HFF-Myc (cell line): Measurements from ENCODE around the gene TBC1D25.
A peak's percentile ranks its signal among the peaks of the same experiment; 100 is the strongest.

ENCODE experiments used
- DNase-seq: peaks from one replicate; pipeline ENCODE4 v3.0.0-alpha.2; 2011; ENCODE audit warnings: low read depth; ENCODE audit errors: extremely low read depth
- H3K4me3 ChIP-seq: replicated peaks from 2 replicates; pipeline ENCODE4 v1.5.1; 2011; ENCODE audit warnings: low read depth, mild to moderate bottlenecking, control low read depth, low read length
- TF ChIP-seq, protein P1 (sequence below): IDR thresholded peaks from 2 replicates; pipeline ENCODE4 v1.5.1; 2012; ENCODE audit warnings: mild to moderate bottlenecking, low read depth, low read length, control low read depth; ENCODE audit errors: missing control alignments

The TBC1D25 gene

DNA sequence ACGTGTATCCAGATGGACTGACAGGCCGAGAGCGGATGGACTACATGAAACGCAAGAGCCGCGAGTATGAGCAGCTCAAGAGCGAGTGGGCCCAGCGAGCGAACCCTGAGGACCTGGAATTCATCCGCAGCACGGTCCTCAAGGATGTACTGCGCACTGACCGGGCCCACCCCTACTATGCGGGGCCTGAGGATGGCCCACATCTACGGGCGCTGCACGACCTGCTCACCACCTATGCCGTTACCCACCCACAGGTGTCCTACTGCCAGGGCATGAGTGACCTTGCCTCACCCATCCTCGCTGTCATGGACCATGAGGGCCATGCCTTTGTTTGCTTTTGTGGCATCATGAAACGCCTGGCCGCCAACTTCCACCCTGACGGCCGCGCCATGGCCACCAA, 20.1 kb downstream of the TBC1D25 start:
- TF ChIP-seq, protein P1, sequence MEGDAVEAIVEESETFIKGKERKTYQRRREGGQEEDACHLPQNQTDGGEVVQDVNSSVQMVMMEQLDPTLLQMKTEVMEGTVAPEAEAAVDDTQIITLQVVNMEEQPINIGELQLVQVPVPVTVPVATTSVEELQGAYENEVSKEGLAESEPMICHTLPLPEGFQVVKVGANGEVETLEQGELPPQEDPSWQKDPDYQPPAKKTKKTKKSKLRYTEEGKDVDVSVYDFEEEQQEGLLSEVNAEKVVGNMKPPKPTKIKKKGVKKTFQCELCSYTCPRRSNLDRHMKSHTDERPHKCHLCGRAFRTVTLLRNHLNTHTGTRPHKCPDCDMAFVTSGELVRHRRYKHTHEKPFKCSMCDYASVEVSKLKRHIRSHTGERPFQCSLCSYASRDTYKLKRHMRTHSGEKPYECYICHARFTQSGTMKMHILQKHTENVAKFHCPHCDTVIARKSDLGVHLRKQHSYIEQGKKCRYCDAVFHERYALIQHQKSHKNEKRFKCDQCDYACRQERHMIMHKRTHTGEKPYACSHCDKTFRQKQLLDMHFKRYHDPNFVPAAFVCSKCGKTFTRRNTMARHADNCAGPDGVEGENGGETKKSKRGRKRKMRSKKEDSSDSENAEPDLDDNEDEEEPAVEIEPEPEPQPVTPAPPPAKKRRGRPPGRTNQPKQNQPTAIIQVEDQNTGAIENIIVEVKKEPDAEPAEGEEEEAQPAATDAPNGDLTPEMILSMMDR = no peak
- no peak for DNase-seq
- H3K4me3 ChIP-seq = no peak overlapping the region

DNA sequence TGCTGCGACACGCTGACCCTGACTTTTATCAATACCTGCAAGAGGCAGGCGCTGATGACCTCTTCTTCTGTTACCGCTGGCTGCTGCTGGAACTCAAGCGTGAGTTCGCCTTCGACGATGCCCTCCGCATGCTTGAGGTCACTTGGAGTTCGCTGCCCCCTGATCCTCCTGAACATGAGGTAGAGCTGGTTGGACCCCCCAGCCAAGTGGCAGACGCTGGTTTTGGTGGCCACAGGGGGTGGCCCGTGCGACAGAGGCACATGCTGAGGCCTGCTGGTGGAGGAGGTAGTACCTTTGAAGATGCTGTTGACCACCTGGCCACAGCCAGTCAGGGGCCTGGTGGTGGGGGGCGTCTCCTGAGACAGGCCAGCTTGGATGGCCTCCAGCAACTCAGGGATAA, 20.5 kb downstream of the TBC1D25 start:
- no peak overlapping the region for H3K4me3 ChIP-seq

DNA sequence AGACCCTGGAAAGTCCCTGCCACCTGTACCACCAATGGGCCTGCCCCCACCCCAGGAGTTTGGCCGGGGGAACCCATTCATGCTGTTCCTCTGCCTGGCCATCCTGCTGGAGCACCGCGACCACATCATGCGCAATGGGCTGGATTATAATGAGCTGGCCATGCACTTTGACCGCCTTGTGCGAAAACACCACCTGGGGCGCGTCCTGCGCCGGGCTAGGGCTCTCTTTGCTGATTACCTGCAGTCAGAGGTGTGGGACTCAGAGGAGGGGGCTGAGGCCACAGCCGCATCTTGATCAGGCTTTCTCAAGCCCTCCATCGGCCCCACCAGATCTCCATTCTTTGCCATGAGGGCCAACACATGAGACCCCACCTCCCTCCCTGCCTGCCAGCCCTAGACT, 21.2 kb downstream of the TBC1D25 start:
- TF ChIP-seq, protein P1 = no peak
- H3K4me3 ChIP-seq = no peak overlapping the region
- no peak for DNase-seq

More for the DNA sequence above, 20.5 kb downstream of the TBC1D25 start:
- TF ChIP-seq, protein P1 = no peak
- DNase-seq = no peak

DNA sequence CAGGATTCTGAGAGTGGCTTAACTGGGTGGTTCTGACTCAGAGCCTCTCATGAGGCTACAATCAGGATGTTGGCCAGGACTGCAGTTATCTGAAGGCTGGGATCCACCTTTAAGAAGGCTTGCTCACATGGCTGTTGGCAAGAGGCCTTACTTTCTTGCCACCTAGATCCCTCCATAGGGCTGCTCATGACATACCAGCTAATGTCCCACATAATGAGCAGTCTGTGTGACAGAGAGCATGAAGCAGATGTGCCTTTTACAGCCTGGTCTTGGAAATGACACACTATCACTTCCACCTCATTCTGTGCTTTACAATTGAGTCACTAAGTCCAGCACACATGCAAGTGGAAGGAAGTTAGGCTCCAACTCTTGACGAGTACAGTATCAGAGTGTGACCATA, 30.4 kb downstream of the TBC1D25 start:
- TF ChIP-seq, protein P1 = no peak
- no peak for DNase-seq
- no peak overlapping the region for H3K4me3 ChIP-seq

DNA sequence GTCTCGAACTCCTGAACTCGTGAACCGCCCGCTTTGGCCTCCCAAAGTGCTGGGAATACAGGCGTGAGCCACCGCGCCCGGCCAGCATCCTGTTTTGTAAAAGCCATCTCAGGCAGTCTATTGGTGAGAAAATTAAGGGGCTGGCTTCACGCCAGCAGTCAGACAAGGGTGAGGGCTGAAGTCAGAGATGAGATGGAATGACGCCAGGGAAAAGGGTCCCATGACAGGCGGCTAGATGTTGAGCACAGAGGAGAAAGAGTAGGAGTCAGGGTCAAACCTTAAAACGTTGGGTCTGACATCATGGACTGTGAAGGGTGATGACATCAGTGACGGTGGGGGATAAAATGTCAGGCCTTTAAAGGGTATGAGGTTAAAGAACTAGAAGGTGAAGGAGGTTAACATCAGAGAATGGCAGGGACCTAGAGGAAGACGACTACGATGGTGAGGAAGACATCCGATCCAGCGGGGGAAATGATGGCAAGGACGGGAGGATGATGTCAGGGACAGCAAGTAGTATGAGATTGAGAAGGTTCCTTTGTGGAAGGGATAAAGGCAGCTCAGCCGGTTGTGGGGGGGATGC, 34.3 kb downstream of the TBC1D25 start:
- H3K4me3 ChIP-seq = peak overlapping the region; percentile 91
- no peak for DNase-seq
- TF ChIP-seq, protein P1 = no peak

DNA sequence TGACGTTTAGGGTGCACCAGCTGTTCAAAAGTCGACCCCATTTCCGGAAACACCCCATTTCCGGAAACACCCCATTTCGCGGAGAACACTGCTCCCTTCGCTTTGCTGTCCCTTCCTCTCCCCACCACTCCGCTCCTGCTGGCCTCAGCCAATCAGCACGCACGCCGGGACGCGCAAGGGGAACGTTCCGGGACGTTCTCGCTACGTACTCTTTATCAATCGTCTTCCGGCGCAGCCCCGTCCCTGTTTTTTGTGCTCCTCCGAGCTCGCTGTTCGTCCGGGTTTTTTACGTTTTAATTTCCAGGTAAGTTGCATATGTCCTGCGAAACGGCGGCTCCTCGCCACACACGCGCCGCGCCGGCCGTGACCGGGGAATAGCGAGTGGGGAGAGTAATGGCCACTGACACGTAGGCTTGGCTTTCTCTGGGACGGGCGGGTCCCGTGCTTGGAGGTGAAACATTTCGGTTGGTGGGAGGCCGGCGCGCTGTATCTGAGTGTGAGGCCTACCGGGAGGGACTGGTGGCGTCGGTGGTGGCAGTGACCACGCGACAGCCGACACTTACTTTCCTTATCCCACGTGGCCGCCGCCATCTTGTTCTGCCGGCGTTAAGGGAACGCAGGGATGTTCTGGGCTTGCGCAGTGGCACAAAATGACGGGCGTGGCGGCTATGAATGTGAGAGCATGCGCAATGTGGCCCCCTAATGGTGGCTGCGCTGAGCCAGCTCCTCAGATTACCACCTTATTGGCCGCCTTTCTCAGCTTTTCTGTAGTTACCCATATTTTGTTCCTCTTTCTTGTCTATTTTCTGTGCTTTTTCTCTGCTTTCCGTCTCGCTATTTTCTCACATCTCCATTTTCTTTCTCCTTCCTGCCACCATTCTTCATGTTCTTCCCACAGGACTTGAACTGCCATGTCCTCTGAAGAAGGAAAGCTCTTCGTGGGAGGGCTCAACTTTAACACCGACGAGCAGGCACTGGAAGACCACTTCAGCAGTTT, 35.1 kb downstream of the TBC1D25 start, which contains the start of gene RBM3:
Gene RBM3 (plus strand): TSS at position 215 of the 997 bp plus-strand sequence. CDS start 697 bp downstream, at position 912.
- peak; percentile 70 for DNase-seq
- H3K4me3 ChIP-seq = peak within 1 kb of the TSS; percentile 91
- TF ChIP-seq, protein P1 = peak; percentile 26
